ENCODE results near the gene SNAPC1. TPM values are rescaled to one million over a fixed set of nuclear protein-coding genes. Genes with fewer than 3 reads are reported as not detected.
A peak's percentile ranks its signal among the peaks of the same experiment; 100 is the strongest.
"Not testable (repeated sequence)": the region's sequence is repeated elsewhere in the genome, so short reads cannot be mapped to it uniquely, and the experiment has no call there.

Gene SNAPC1
- polyA plus RNA-seq, 6 donors from 2014 or later: 5.2 to 7.2 (median 6.4) TPM

GRCh38 chr14:61736751-61737150, 25.5 kb upstream of the SNAPC1 start:
- H3K4me3 Mint-ChIP-seq: no peak overlapping the region
- peaks cover 27 to 32% of the 10 kb centered on the region in 2 donors for H3K36me3 Mint-ChIP-seq
- ATAC-seq (ENCODE audit: low read depth in 2 of 2) (no peak), DNase-seq (no peak)
- no peaks in the 10 kb centered on the region for H3K9me3 Mint-ChIP-seq
- H3K27me3 Mint-ChIP-seq: no peaks in the 10 kb centered on the region
- H3K4me1 Mint-ChIP-seq: peaks cover 4 to 13% (median 9%) of the 10 kb centered on the region in 3 donors
- peak overlapping the region in 1 of 6 donors; percentile 53 for H3K27ac Mint-ChIP-seq

DNA sequence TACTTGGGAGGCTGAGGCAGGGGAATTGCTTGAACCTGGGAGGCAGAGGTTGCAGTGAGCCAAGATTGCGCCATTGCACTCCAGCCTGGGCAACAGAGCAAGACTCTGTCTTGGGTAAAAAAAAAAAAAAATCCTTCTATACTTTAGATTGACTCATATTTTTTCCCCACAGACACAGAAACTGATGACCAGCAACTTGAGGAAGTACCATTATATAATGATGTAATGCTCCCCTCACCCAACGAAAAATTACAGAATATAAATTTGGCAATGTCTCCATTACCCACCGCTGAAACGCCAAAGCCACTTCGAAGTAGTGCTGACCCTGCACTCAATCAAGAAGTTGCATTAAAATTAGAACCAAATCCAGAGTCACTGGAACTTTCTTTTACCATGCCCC, 24.3 kb upstream of the SNAPC1 start:
- no peak for DNase-seq
- Mint-ChIP-seq H3K36me3 (peaks cover 27 to 32% of the 10 kb centered on the region in 2 donors), H3K4me3 (no peak overlapping the region), H3K4me1 (peaks cover 4 to 13% (median 9%) of the 10 kb centered on the region in 3 donors), H3K27ac (peak overlapping the region in 3 of 6 donors; percentile 28 to 82 (median 49)), H3K27me3 (no peaks in the 10 kb centered on the region), H3K9me3 (no peaks in the 10 kb centered on the region)
- ATAC-seq (ENCODE audit: low read depth in 2 of 2): peak in 1 of 2 donors; percentile 25

GRCh38 chr14:61739133-61739532, 23.1 kb upstream of the SNAPC1 start:
- no peak overlapping the region for H3K4me3 Mint-ChIP-seq
- ATAC-seq (ENCODE audit: low read depth in 2 of 2) (no peak), DNase-seq (no peak)
- H3K36me3 Mint-ChIP-seq: peaks cover 27 to 32% of the 10 kb centered on the region in 2 donors
- no peaks in the 10 kb centered on the region for H3K9me3 Mint-ChIP-seq
- H3K27ac Mint-ChIP-seq: peak overlapping the region in 1 of 6 donors; percentile 38
- no peaks in the 10 kb centered on the region for H3K27me3 Mint-ChIP-seq
- peaks cover 4 to 13% (median 7%) of the 10 kb centered on the region in 3 donors for H3K4me1 Mint-ChIP-seq

DNA sequence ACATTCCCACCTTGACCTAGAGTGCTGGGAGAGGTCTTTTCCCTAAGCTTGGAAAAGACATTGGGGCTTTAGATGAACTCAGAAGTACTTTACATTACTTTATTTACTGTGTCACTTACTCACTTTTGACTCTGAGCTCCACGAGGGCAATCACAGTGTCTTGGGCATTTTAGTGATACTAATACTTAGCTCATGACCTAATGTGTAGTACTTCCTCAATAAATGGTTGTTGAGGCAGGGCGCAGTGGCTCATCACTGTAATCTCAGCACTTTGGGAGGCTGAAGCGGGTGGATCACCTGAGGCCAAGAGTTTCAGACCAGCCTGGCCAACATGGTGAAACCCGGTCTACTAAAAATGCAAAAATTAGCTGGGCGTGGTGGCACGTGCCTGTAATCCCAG, 19.8 kb upstream of the SNAPC1 start:
- no peak for ATAC-seq (ENCODE audit: low read depth in 2 of 2)
- Mint-ChIP-seq H3K27ac (peak overlapping the region in 2 of 6 donors; percentile 28 to 65), H3K9me3 (no peaks in the 10 kb centered on the region), H3K27me3 (no peaks in the 10 kb centered on the region), H3K4me3 (no peak overlapping the region), H3K4me1 (peaks cover 0 to 13% (median 4%) of the 10 kb centered on the region in 3 donors), H3K36me3 (peaks cover 0 to 29% of the 10 kb centered on the region in 2 donors)
- no peak for DNase-seq

- DNase-seq (no peak), ATAC-seq (ENCODE audit: low read depth in 2 of 2) (no peak)
- no peak overlapping the region for H3K4me3 Mint-ChIP-seq
- H3K4me1 Mint-ChIP-seq: peaks cover 0 to 13% (median 4%) of the 10 kb centered on the region in 3 donors
- H3K27ac Mint-ChIP-seq: no peak overlapping the region
- no peaks in the 10 kb centered on the region for H3K27me3 Mint-ChIP-seq
- no peaks in the 10 kb centered on the region for H3K9me3 Mint-ChIP-seq
- peaks cover 0 to 28% of the 10 kb centered on the region in 2 donors for H3K36me3 Mint-ChIP-seq
Measured at GRCh38 chr14:61744238-61744637, 18.0 kb upstream of the SNAPC1 start.

DNA sequence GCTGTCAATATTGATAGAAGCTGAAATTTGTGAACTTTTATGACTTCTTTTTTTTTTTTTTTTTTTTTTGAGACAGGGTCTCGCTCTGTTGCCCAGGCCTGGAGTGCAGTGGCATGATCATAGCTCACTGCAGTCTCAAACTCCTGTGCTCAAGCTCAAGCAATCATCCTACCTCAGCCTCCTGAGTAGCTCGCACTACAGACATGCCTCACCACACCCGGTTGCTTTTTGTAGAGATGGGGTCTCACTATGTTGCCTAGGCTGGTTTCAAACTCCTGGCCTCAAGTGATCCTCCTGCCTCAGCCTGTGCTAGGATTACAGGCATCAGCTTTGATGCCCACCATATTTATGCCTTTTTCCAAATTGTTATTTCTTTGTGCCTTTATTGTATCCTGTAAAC, 15.9 kb upstream of the SNAPC1 start:
- H3K4me1 Mint-ChIP-seq: peaks cover 6 to 27% (median 9%) of the 10 kb centered on the region in 3 donors

GRCh38 chr14:61746881-61747280, 15.3 kb upstream of the SNAPC1 start:
- no peaks in the 10 kb centered on the region for H3K27me3 Mint-ChIP-seq
- no peak for DNase-seq
- H3K36me3 Mint-ChIP-seq: peaks cover 0 to 18% of the 10 kb centered on the region in 2 donors
- ATAC-seq (ENCODE audit: low read depth in 2 of 2): no peak
- peak overlapping the region in 3 of 6 donors; percentile 52 to 73 (median 60) for H3K27ac Mint-ChIP-seq
- H3K4me1 Mint-ChIP-seq: peaks cover 12 to 32% (median 13%) of the 10 kb centered on the region in 3 donors
- H3K4me3 Mint-ChIP-seq: no peak overlapping the region
- H3K9me3 Mint-ChIP-seq: no peaks in the 10 kb centered on the region

More for the DNA sequence above, 15.9 kb upstream of the SNAPC1 start:
- not testable (repeated sequence) for H3K9me3 Mint-ChIP-seq; H3K27me3 Mint-ChIP-seq; DNase-seq; ATAC-seq (ENCODE audit: low read depth in 2 of 2); H3K4me3 Mint-ChIP-seq
- Mint-ChIP-seq H3K36me3 (peaks cover 0 to 18% of the 10 kb centered on the region in 2 donors), H3K27ac (peak overlapping the region in 1 of 6 donors; percentile 84)

GRCh38 chr14:61747342-61747741, 14.9 kb upstream of the SNAPC1 start:
- Mint-ChIP-seq H3K36me3 (peaks cover 0 to 18% of the 10 kb centered on the region in 2 donors), H3K4me3 (no peak overlapping the region), H3K27ac (peak overlapping the region in 1 of 6 donors; percentile 73), H3K9me3 (no peaks in the 10 kb centered on the region), H3K4me1 (peaks cover 16 to 37% (median 17%) of the 10 kb centered on the region in 3 donors), H3K27me3 (no peaks in the 10 kb centered on the region)
- DNase-seq: no peak
- no peak for ATAC-seq (ENCODE audit: low read depth in 2 of 2)

GRCh38 chr14:61749264-61749663, 13.0 kb upstream of the SNAPC1 start:
- Mint-ChIP-seq H3K36me3 (peaks cover 0 to 18% of the 10 kb centered on the region in 2 donors), H3K9me3 (peaks cover 0 to 2% (median 0%) of the 10 kb centered on the region in 7 donors), H3K27ac (no peak overlapping the region), H3K27me3 (no peaks in the 10 kb centered on the region), H3K4me1 (peaks cover 27 to 49% (median 27%) of the 10 kb centered on the region in 3 donors), H3K4me3 (peak overlapping the region in 2 of 8 donors; percentile 34 to 82)
- no peak for ATAC-seq (ENCODE audit: low read depth in 2 of 2)
- no peak for DNase-seq

DNA sequence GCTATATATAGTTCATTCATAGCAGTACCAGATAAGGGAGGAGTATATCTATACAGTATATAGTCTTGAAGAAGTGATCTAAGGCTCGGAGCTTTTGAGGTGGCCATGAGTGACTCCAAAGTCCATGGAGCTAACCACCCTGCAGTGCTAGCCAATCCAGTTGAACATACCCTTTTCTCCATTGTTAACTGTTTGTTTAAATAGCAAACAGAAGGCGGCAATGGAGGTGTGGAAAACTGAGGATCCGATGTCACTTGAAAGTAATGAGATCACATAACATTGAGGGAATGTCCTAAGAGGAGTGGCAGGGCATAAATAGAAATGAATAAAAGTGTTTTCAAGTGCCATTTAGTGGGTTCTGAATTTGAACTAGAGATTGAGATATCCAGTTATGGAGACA, 12.4 kb upstream of the SNAPC1 start:
- peak overlapping the region in 7 of 8 donors; percentile 7 to 95 (median 71) for H3K4me3 Mint-ChIP-seq
- H3K4me1 Mint-ChIP-seq: peaks cover 27 to 49% (median 31%) of the 10 kb centered on the region in 3 donors
- H3K27ac Mint-ChIP-seq: peak overlapping the region in 3 of 6 donors; percentile 64 to 76 (median 65)
- H3K27me3 Mint-ChIP-seq: no peaks in the 10 kb centered on the region
- peaks cover 0 to 18% of the 10 kb centered on the region in 2 donors for H3K36me3 Mint-ChIP-seq
- ATAC-seq (ENCODE audit: low read depth in 2 of 2) (no peak), DNase-seq (no peak)
- peaks cover 0 to 2% (median 0%) of the 10 kb centered on the region in 7 donors for H3K9me3 Mint-ChIP-seq

- peaks cover 27 to 46% (median 31%) of the 10 kb centered on the region in 3 donors for H3K4me1 Mint-ChIP-seq
- DNase-seq: peak; percentile 85
- H3K27ac Mint-ChIP-seq: peak overlapping the region; percentile 56 to 98 (median 87)
- peak; percentile 96 to 97 for ATAC-seq (ENCODE audit: low read depth in 2 of 2)
- peaks cover 0 to 12% of the 10 kb centered on the region in 2 donors for H3K36me3 Mint-ChIP-seq
- peaks cover 0 to 2% (median 0%) of the 10 kb centered on the region in 7 donors for H3K9me3 Mint-ChIP-seq
- no peaks in the 10 kb centered on the region for H3K27me3 Mint-ChIP-seq
- peak overlapping the region; percentile 79 to 95 (median 92) for H3K4me3 Mint-ChIP-seq
Measured at GRCh38 chr14:61750708-61751474, 11.3 kb upstream of the SNAPC1 start.

GRCh38 chr14:61751475-61751989, 10.7 kb upstream of the SNAPC1 start:
- Mint-ChIP-seq H3K9me3 (peaks cover 0 to 2% (median 0%) of the 10 kb centered on the region in 7 donors), H3K27me3 (no peaks in the 10 kb centered on the region)
- ATAC-seq (ENCODE audit: low read depth in 2 of 2): no peak

DNA sequence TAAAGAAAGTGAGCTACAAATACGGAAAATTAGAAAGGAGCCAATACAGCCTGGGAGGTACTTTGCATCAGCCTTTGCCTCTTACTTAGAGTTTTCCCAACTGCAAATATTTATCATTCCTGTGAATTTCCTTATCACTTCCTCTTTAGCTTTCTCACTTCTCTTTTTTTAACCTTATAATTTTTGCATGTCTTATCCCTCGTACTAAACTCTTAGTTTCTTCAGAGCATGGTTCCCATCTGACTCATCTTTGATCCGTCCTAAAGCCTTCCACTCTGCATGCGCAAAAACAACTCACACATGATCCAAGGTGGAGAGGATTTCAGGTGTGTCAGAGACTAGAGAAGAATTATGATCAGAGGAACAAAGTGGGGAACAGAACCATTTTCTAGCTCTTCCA, 9.6 kb upstream of the SNAPC1 start:
- Mint-ChIP-seq H3K9me3 (peaks cover 0 to 2% (median 0%) of the 10 kb centered on the region in 7 donors), H3K4me3 (peak overlapping the region in 3 of 8 donors; percentile 61 to 82 (median 72))

More at GRCh38 chr14:61751475-61751989, 10.7 kb upstream of the SNAPC1 start:
- peaks cover 0 to 12% of the 10 kb centered on the region in 2 donors for H3K36me3 Mint-ChIP-seq
- peak overlapping the region; percentile 36 to 91 (median 63) for H3K27ac Mint-ChIP-seq
- peaks cover 27 to 39% (median 30%) of the 10 kb centered on the region in 3 donors for H3K4me1 Mint-ChIP-seq
- DNase-seq: no peak
- peak overlapping the region; percentile 79 to 93 (median 86) for H3K4me3 Mint-ChIP-seq

More for the DNA sequence above, 9.6 kb upstream of the SNAPC1 start:
- H3K36me3 Mint-ChIP-seq: peaks cover 0 to 5% of the 10 kb centered on the region in 2 donors
- DNase-seq (peak; percentile 58), ATAC-seq (ENCODE audit: low read depth in 2 of 2) (peak; percentile 39 to 46)
- H3K27me3 Mint-ChIP-seq: no peaks in the 10 kb centered on the region
- peak overlapping the region in 3 of 6 donors; percentile 1 to 69 (median 58) for H3K27ac Mint-ChIP-seq
- peaks cover 27 to 36% (median 27%) of the 10 kb centered on the region in 3 donors for H3K4me1 Mint-ChIP-seq

All from naive B cell (primary cell).